ENCODE results near the gene GRM1.

- TF ChIP-seq POLR2AphosphoS5 (IDR thresholded peaks at IDR 0.05; ENCODE audit: low read depth) (no peak), CTCF (IDR thresholded peaks at IDR 0.05; ENCODE audit: insufficient read depth, low read length) (no peak), GABPA (IDR thresholded peaks at IDR 0.05; ENCODE audit: low read depth) (no peak), SPI1 (IDR thresholded peaks at IDR 0.05; ENCODE audit: borderline replicate concordance, low read depth) (no peak), REST (IDR thresholded peaks at IDR 0.05; ENCODE audit: insufficient replicate concordance, low read depth) (no peak)
Measured at GRCh38 chr6:146388736-146389364, 360.0 kb downstream of the GRM1 start.

Measured in HL-60 (cell line).